Measurements from ENCODE around the gene C1QTNF9B.

Gene C1QTNF9B

DNA sequence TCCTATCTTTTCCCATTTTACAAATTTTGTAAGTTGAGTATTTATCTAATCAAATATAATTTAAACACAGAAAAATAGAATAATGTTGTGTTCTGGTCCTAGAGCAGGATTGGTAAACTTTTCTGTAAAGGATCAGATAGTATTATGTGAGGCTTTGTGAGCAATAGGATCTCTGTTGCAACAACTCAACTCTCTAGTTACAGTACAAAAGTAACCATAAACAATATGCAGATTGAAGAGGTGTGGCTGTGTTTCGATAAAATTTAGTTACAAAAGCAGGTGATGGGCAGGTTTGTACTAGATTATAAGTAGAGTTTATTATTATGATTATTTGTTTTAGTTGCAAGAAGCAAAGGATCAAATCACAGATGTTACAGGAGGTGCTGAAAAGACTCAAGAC is 15.2 kb upstream of the C1QTNF9B start:
- Histone ChIP-seq H4K20me1 (ENCODE audit: low read depth, low read length) (no peaks in the 10 kb centered on the region), H3K9me3 (ENCODE audit: insufficient read depth, low read length) (no peaks in the 10 kb centered on the region), H3K27me3 (ENCODE audit: low read length) (no peaks in the 10 kb centered on the region), H3F3A (ENCODE audit: insufficient read depth) (no peaks in the 10 kb centered on the region), H3K4me3 (ENCODE audit: insufficient read depth, low read length, poor library complexity, severe bottlenecking) (no peak overlapping the region), H3K9ac (ENCODE audit: low read length) (no peak overlapping the region), H3K4me2 (ENCODE audit: low read depth, low read length, poor library complexity, severe bottlenecking) (no peak overlapping the region), H3K36me3 (ENCODE audit: low read length) (no peaks in the 10 kb centered on the region), H2AFZ (ENCODE audit: low read depth, low read length, severe bottlenecking) (no peak overlapping the region), H3K9me2 (replicated peaks; ENCODE audit: insufficient read depth, low read length) (no peaks in the 10 kb centered on the region), H3K27ac (ENCODE audit: low read depth, low read length) (no peak overlapping the region), H3K79me2 (ENCODE audit: insufficient read depth, low read length) (no peaks in the 10 kb centered on the region)
- no peak for TF ChIP-seq EZH2phosphoT487 (conservative IDR thresholded peaks at IDR 0.05; ENCODE audit: low read length)
- TF ChIP-seq, protein P1, sequence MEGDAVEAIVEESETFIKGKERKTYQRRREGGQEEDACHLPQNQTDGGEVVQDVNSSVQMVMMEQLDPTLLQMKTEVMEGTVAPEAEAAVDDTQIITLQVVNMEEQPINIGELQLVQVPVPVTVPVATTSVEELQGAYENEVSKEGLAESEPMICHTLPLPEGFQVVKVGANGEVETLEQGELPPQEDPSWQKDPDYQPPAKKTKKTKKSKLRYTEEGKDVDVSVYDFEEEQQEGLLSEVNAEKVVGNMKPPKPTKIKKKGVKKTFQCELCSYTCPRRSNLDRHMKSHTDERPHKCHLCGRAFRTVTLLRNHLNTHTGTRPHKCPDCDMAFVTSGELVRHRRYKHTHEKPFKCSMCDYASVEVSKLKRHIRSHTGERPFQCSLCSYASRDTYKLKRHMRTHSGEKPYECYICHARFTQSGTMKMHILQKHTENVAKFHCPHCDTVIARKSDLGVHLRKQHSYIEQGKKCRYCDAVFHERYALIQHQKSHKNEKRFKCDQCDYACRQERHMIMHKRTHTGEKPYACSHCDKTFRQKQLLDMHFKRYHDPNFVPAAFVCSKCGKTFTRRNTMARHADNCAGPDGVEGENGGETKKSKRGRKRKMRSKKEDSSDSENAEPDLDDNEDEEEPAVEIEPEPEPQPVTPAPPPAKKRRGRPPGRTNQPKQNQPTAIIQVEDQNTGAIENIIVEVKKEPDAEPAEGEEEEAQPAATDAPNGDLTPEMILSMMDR (IDR thresholded peaks at IDR 0.05; ENCODE audit: insufficient read depth, low read length, poor library complexity, severe bottlenecking), result no peak

DNA sequence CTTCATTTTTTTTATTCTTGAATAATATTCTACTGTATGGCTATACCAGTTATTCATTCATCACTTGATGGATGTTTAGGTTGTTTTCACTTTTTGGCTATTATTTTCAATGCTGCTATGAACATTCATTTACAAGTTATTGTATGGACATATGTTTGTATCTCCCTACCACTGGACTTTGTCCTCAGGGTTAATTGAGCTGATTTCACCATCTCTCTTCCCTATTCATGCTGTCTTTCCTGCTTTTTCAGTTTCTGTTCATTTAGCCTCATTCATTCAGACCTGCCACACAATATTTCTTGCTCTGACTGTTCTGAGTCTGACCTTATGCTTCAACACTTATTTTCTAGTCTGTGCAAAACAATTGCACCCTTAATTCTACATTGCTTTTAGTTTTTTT is 12.3 kb upstream of the C1QTNF9B start:
- H3F3A ChIP-seq (ENCODE audit: insufficient read depth), result no peaks in the 10 kb centered on the region
- H3K27me3 ChIP-seq (ENCODE audit: low read length), result no peaks in the 10 kb centered on the region
- no peaks in the 10 kb centered on the region for H3K36me3 ChIP-seq (ENCODE audit: low read length)
- H3K9ac ChIP-seq (ENCODE audit: low read length), result no peak overlapping the region
- no peak overlapping the region for H3K27ac ChIP-seq (ENCODE audit: low read depth, low read length)
- no peak overlapping the region for H2AFZ ChIP-seq (ENCODE audit: low read depth, low read length, severe bottlenecking)
- H3K4me3 ChIP-seq (ENCODE audit: insufficient read depth, low read length, poor library complexity, severe bottlenecking), result no peak overlapping the region
- TF ChIP-seq, protein P1 (IDR thresholded peaks at IDR 0.05; ENCODE audit: insufficient read depth, low read length, poor library complexity, severe bottlenecking), result no peak
- no peak for TF ChIP-seq EZH2phosphoT487 (conservative IDR thresholded peaks at IDR 0.05; ENCODE audit: low read length)
- H3K4me2 ChIP-seq (ENCODE audit: low read depth, low read length, poor library complexity, severe bottlenecking), result no peak overlapping the region
- H3K9me2 ChIP-seq (replicated peaks; ENCODE audit: insufficient read depth, low read length), result no peaks in the 10 kb centered on the region
- H4K20me1 ChIP-seq (ENCODE audit: low read depth, low read length), result no peaks in the 10 kb centered on the region
- no peaks in the 10 kb centered on the region for H3K79me2 ChIP-seq (ENCODE audit: insufficient read depth, low read length)
- H3K9me3 ChIP-seq (ENCODE audit: insufficient read depth, low read length), result no peaks in the 10 kb centered on the region

DNA sequence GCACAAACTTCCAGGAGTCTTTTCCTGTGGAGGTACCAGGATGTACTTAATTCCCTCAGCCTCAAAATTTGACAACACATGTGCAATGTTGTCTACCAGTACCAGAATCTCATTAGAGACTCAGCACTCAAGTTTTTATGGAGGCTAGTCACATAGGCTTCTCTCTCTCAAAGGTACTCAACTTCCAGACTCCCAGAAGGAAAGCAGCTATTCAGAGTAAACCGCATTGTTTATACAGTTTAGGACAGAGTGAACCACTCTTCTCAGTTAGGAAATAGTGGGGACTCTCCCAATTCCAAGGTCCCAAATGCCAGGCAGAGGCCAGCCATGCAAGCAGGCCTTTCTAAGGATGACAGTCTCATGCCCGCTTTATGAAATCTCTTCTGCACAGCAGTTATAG is 8.5 kb upstream of the C1QTNF9B start:
- no peaks in the 10 kb centered on the region for H3K27me3 ChIP-seq (ENCODE audit: low read length)
- no peak overlapping the region for H2AFZ ChIP-seq (ENCODE audit: low read depth, low read length, severe bottlenecking)
- H3K9me3 ChIP-seq (ENCODE audit: insufficient read depth, low read length), result no peaks in the 10 kb centered on the region
- no peaks in the 10 kb centered on the region for H4K20me1 ChIP-seq (ENCODE audit: low read depth, low read length)
- H3K4me2 ChIP-seq (ENCODE audit: low read depth, low read length, poor library complexity, severe bottlenecking), result no peak overlapping the region
- H3F3A ChIP-seq (ENCODE audit: insufficient read depth), result no peaks in the 10 kb centered on the region
- no peaks in the 10 kb centered on the region for H3K9me2 ChIP-seq (replicated peaks; ENCODE audit: insufficient read depth, low read length)
- H3K27ac ChIP-seq (ENCODE audit: low read depth, low read length), result no peak overlapping the region
- no peaks in the 10 kb centered on the region for H3K36me3 ChIP-seq (ENCODE audit: low read length)
- TF ChIP-seq, protein P1 (IDR thresholded peaks at IDR 0.05; ENCODE audit: insufficient read depth, low read length, poor library complexity, severe bottlenecking), result no peak
- TF ChIP-seq EZH2phosphoT487 (conservative IDR thresholded peaks at IDR 0.05; ENCODE audit: low read length), result no peak
- H3K79me2 ChIP-seq (ENCODE audit: insufficient read depth, low read length), result no peaks in the 10 kb centered on the region
- no peak overlapping the region for H3K9ac ChIP-seq (ENCODE audit: low read length)
- H3K4me3 ChIP-seq (ENCODE audit: insufficient read depth, low read length, poor library complexity, severe bottlenecking), result no peak overlapping the region

DNA sequence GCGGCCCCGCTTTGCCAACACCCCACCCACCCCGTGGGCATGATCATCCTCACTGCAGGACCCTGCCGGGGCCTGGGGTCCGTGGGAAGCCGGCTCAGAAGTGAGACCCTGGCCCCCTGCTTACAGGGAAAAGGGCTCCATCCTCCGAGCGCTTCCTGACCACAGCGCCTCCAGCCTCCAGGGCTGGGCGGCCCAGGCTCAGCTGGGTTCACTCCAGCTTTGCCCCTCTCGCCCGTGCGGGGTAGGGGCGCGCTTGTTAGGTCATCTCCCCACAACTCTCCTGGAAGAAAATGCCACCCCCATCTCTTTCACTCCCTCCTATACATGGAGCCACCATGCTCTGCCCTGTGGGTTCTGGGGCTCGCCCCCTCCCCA is 6.6 kb upstream of the C1QTNF9B start:
- H3K79me2 ChIP-seq (ENCODE audit: insufficient read depth, low read length), result no peaks in the 10 kb centered on the region
- H2AFZ ChIP-seq (ENCODE audit: low read depth, low read length, severe bottlenecking), result no peak overlapping the region
- no peak overlapping the region for H3K9ac ChIP-seq (ENCODE audit: low read length)
- no peaks in the 10 kb centered on the region for H3K36me3 ChIP-seq (ENCODE audit: low read length)
- no peaks in the 10 kb centered on the region for H4K20me1 ChIP-seq (ENCODE audit: low read depth, low read length)
- no peaks in the 10 kb centered on the region for H3F3A ChIP-seq (ENCODE audit: insufficient read depth)
- H3K9me3 ChIP-seq (ENCODE audit: insufficient read depth, low read length), result no peaks in the 10 kb centered on the region
- no peak overlapping the region for H3K27ac ChIP-seq (ENCODE audit: low read depth, low read length)
- H3K27me3 ChIP-seq (ENCODE audit: low read length), result no peaks in the 10 kb centered on the region
- no peak overlapping the region for H3K4me2 ChIP-seq (ENCODE audit: low read depth, low read length, poor library complexity, severe bottlenecking)
- TF ChIP-seq, protein P1 (IDR thresholded peaks at IDR 0.05; ENCODE audit: insufficient read depth, low read length, poor library complexity, severe bottlenecking), result no peak
- TF ChIP-seq EZH2phosphoT487 (conservative IDR thresholded peaks at IDR 0.05; ENCODE audit: low read length), result no peak
- no peaks in the 10 kb centered on the region for H3K9me2 ChIP-seq (replicated peaks; ENCODE audit: insufficient read depth, low read length)
- H3K4me3 ChIP-seq (ENCODE audit: insufficient read depth, low read length, poor library complexity, severe bottlenecking), result no peak overlapping the region
